GM23248 (cell line): ENCODE measurements around the gene HDAC3. TPM values are rescaled to one million over a fixed set of nuclear protein-coding genes. Genes with fewer than 3 reads are reported as not detected.

ENCODE experiments used
- DNase-seq: peaks from one replicate; pipeline ENCODE4 v3.0.0-alpha.2; 2015
- H2AFZ ChIP-seq: fragments of 200-600 bp; sonication (generic); 2 replicates; pipeline ENCODE4 v1.6.1; 2016; ENCODE audit warnings: antibody characterized with exemption
- H3F3A ChIP-seq: fragments of 200-600 bp; sonication (generic); 2 replicates; pipeline ENCODE4 v1.6.1; 2016; ENCODE audit warnings: mild to moderate bottlenecking, antibody characterized with exemption, mixed run types; ENCODE audit not compliant: insufficient read depth
- H3K27ac ChIP-seq: fragments of 200-600 bp; sonication (generic); 2 replicates; pipeline ENCODE4 v1.5.1; 2016; ENCODE audit warnings: mild to moderate bottlenecking
- H3K27me3 ChIP-seq: fragments of 200-600 bp; sonication (generic); replicated peaks from 2 replicates; pipeline ENCODE4 v1.6.1; 2016; ENCODE audit warnings: mild to moderate bottlenecking; ENCODE audit not compliant: insufficient read depth
- H3K36me3 ChIP-seq: fragments of 200-600 bp; sonication (generic); 2 replicates; pipeline ENCODE4 v1.6.1; 2016; ENCODE audit warnings: low read depth, mild to moderate bottlenecking
- H3K4me1 ChIP-seq: fragments of 200-600 bp; sonication (generic); 2 replicates; pipeline ENCODE4 v1.6.1; 2016; ENCODE audit warnings: mild to moderate bottlenecking; ENCODE audit not compliant: insufficient read depth
- H3K4me2 ChIP-seq: fragments of 200-600 bp; sonication (generic); one replicate; pipeline ENCODE4 v1.6.1; 2016; ENCODE audit warnings: mild to moderate bottlenecking; ENCODE audit not compliant: unreplicated experiment
- H3K4me3 ChIP-seq: fragments of 200-600 bp; sonication (generic); 2 replicates; pipeline ENCODE4 v1.5.1; 2016; ENCODE audit warnings: mild to moderate bottlenecking
- H3K79me2 ChIP-seq: fragments of 200-600 bp; sonication (generic); 2 replicates; pipeline ENCODE4 v1.6.1; 2016; ENCODE audit warnings: mild to moderate bottlenecking; ENCODE audit not compliant: insufficient read depth
- H3K9ac ChIP-seq: fragments of 200-600 bp; sonication (generic); 2 replicates; pipeline ENCODE4 v1.6.1; 2016; ENCODE audit warnings: mild to moderate bottlenecking
- H3K9me2 ChIP-seq: fragments of 200-600 bp; sonication (generic); 2 replicates; pipeline ENCODE4 v1.6.1; 2016; ENCODE audit warnings: mixed run types, mild to moderate bottlenecking, moderate library complexity; ENCODE audit not compliant: insufficient read depth
- H3K9me3 ChIP-seq: fragments of 200-600 bp; sonication (generic); one replicate; pipeline ENCODE4 v1.6.1; 2017; ENCODE audit warnings: low read depth
- H4K20me1 ChIP-seq: fragments of 200-600 bp; sonication (generic); 2 replicates; pipeline ENCODE4 v1.6.0; 2016; ENCODE audit not compliant: insufficient read depth
- EZH2 ChIP-seq: fragments of 200-600 bp; sonication (generic); IDR thresholded peaks from 2 replicates; pipeline ENCODE4 v1.6.1; 2018; ENCODE audit warnings: antibody characterized with exemption, mild to moderate bottlenecking; ENCODE audit not compliant: insufficient read depth, poor library complexity, severe bottlenecking
- EZH2phosphoT487 ChIP-seq: fragments of 200-600 bp; sonication (generic); IDR thresholded peaks from 2 replicates; pipeline ENCODE4 v1.6.1; 2018; ENCODE audit warnings: antibody characterized with exemption, moderate library complexity, mild to moderate bottlenecking, low read depth; ENCODE audit not compliant: insufficient read depth
- WGBS, 2 experiments: methylation state at CpG; one replicate each; pipeline ENCODE4 v1.1.6; 2015 to 2017; ENCODE audit warnings: low lambda C conversion rate in 2 of 2, low coverage in 1 of 2; ENCODE audit errors: missing lambda C conversion rate in 2 of 2; 5-methylcytosine and 5-hydroxymethylcytosine counted together
- in situ Hi-C: fragments of 300-500 bp; cut with MboI; formaldehyde crosslinking; loops from 2 replicates; pipeline ENCODE4 v1.15.0; 2020
- polyA plus RNA-seq: library from polyadenylated mRNA; unstranded; fragments of >200 nt; fragmentation: Nextera tagmentation; extraction: Ambion mirVana; gene quantifications from 2 replicates; pipeline ENCODE4 v1.2.1, GENCODE V29; 2016
- total RNA-seq: library from RNA; depleted of rRNA; stranded (reverse); fragments of >200 nt; shearing (Covaris generic); gene quantifications from 2 replicates; pipeline ENCODE4 v1.2.3, GENCODE V29; 2014

HDAC3 gene
- total and polyA plus RNA-seq, 2 experiments from 2014 or later: 53.2 to 62.9 TPM

DNA sequence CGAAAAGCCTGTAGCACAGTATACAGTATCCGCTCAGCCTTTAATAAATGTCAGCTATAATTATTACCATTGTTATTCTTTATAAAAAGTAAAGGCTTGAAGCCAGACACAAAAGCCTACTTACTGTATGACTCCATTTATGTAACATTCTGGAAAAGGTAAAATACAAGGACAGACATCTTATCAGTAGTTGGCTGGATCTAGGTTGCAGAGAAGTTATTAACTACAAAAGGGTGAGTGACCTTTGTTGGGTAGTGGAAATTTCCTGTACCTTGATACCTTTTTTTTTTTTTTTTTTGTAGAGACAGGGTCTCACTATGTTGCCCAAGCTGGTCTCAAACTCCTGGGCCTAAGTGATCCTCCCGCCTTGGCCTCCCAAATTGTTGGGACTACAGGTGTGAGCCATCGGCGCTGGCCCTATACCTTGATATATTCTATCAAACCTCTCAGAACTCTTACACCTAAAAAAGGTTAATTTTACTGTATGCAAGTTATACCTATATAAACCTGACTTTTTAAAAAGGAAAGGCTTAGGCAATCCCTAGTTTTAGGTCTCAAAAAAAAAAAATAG lies 6.0 kb downstream of the HDAC3 start:
- H3K79me2 ChIP-seq: peaks cover 61% of the 10 kb centered on the region

DNA sequence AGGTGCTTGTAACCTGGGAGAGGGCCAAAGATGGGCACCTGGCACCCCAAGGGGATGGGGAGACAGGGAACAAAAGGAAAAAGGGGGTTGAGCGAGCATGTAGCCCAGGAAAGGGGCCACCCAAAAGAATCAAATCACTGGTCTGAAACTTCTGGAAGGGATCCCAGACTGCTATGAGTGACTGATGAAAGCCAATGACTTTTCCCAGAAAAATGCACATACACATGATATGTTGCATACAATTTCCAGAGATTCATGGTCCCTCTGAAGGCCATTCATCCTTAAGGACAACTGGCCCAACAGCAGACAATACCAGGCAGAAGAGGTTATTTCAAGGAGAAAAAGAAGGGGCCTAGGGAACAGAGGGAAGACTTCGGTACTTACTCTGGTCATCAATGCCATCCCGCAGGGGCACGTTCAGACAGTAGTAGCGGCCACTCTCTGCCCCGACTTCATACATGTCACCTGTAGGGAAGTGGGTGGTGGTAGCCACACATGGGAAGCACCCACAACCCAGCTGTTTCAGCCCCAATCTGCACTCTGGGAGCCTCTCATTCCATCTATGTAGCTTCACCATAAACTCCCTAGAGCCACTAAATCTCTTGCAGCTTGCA lies 8.4 kb downstream of the HDAC3 start:
- no peak for DNase-seq
- H3K27me3 ChIP-seq: no peaks in the 10 kb centered on the region
- peaks cover 47% of the 10 kb centered on the region for H3K36me3 ChIP-seq
- 88 to 93% methylated on average over 6 of the region's 6 CpGs for WGBS, 2 experiments
- H3K4me2 ChIP-seq: no peak overlapping the region
- in situ Hi-C loops: no loop called here
- no peak overlapping the region for H3K4me3 ChIP-seq
- no peak overlapping the region for H3K9ac ChIP-seq
- H3K9me2 ChIP-seq: no peaks in the 10 kb centered on the region
- H3K4me1 ChIP-seq: no peaks in the 10 kb centered on the region
- no peak for TF ChIP-seq EZH2phosphoT487
- TF ChIP-seq EZH2: no peak
- peaks cover 5% of the 10 kb centered on the region for H3F3A ChIP-seq
- no peaks in the 10 kb centered on the region for H3K9me3 ChIP-seq
- no peaks in the 10 kb centered on the region for H4K20me1 ChIP-seq
- no peak overlapping the region for H2AFZ ChIP-seq
- H3K27ac ChIP-seq: no peak overlapping the region
- H3K79me2 ChIP-seq: peaks cover 37% of the 10 kb centered on the region

More for the DNA sequence above, 6.0 kb downstream of the HDAC3 start:
- Histone ChIP-seq H3K9me3 (no peaks in the 10 kb centered on the region), H3K9ac (no peak overlapping the region), H3K4me1 (peaks cover 9% of the 10 kb centered on the region), H3K4me2 (no peak overlapping the region), H3K36me3 (peaks cover 26% of the 10 kb centered on the region; the same call in 1 of the 2 replicates), H3K9me2 (no peaks in the 10 kb centered on the region), H3K27ac (no peak overlapping the region), H4K20me1 (no peaks in the 10 kb centered on the region), H3K4me3 (no peak overlapping the region), H2AFZ (no peak overlapping the region), H3F3A (no peaks in the 10 kb centered on the region), H3K27me3 (no peaks in the 10 kb centered on the region)
- WGBS, 2 experiments: 96 to 100% methylated on average over 5 of the region's 5 CpGs
- no peak for TF ChIP-seq EZH2
- TF ChIP-seq EZH2phosphoT487: no peak
- DNase-seq: no peak
- in situ Hi-C loops: no loop called here

DNA sequence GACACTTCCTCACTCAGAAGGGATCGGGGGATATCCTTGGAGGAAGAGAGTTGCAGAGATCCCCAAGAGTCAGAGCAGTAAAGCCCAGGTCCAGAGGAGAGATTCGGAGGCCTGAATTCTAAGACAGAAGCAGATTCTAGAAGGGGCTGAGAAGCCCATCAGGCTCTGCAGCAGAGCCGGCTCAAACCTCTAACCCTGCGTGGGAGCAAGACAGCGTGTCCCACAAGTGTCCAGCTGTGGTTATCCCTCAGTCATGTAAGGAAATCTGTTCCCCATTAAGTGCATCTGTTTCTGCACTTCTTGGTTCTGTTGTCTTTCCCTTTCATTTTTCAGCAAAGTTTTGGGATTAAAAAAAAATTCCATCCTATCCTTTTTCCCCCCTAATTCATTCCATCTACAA lies 13.0 kb downstream of the HDAC3 start:
- Histone ChIP-seq H3K9me3 (no peaks in the 10 kb centered on the region), H3F3A (peaks cover 26% of the 10 kb centered on the region), H3K9me2 (no peaks in the 10 kb centered on the region), H3K4me1 (no peaks in the 10 kb centered on the region), H3K4me2 (no peak overlapping the region), H2AFZ (no peak overlapping the region), H3K36me3 (peaks cover 53% of the 10 kb centered on the region), H4K20me1 (no peaks in the 10 kb centered on the region), H3K4me3 (no peak overlapping the region), H3K9ac (no peak overlapping the region), H3K27ac (no peak overlapping the region), H3K79me2 (no peaks in the 10 kb centered on the region), H3K27me3 (no peaks in the 10 kb centered on the region)
- TF ChIP-seq EZH2phosphoT487 (no peak), EZH2 (no peak)
- DNase-seq: no peak
- in situ Hi-C loops: no loop called here
- 43 to 50% methylated on average over 5 of the region's 5 CpGs for WGBS, 2 experiments

DNA sequence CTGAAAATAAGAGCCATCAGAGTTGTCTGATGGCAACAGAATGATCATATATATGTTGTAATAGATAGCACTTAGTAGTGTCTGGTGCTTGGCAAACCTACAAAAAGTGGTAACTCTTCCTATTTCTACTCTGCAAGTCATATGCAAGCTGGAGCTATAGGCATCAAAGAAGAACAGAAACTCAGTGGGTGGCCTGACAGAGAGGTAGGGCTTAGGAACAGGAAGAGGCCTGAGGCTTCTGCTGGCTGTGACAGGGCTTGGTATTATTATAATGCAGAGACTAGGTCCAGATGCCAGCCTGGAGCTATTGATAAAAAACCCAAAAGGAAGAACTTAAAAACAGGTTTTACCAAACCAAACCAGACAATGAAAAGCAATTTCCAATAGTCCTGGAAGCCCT lies 13.5 kb downstream of the HDAC3 start:
- in situ Hi-C loops: no loop called here
- Histone ChIP-seq H3K4me2 (no peak overlapping the region), H3K27me3 (no peaks in the 10 kb centered on the region), H3K9me3 (no peaks in the 10 kb centered on the region), H3F3A (peaks cover 26% of the 10 kb centered on the region), H4K20me1 (no peaks in the 10 kb centered on the region), H3K79me2 (0 out of 2 replicates have a peak, but pooled peaks cover 4% of the 10 kb centered on the region), H3K4me1 (no peaks in the 10 kb centered on the region), H3K4me3 (no peak overlapping the region), H3K9me2 (no peaks in the 10 kb centered on the region), H3K9ac (no peak overlapping the region), H2AFZ (no peak overlapping the region), H3K27ac (no peak overlapping the region), H3K36me3 (peaks cover 53% of the 10 kb centered on the region)
- TF ChIP-seq EZH2 (no peak), EZH2phosphoT487 (no peak)
- no peak for DNase-seq
